ENCODE results near the gene MTPN. TPM values are rescaled to one million over a fixed set of nuclear protein-coding genes. Genes with fewer than 3 reads are reported as not detected.
A peak's percentile ranks its signal among the peaks of the same experiment; 100 is the strongest.

Gene MTPN
- total RNA-seq, 1 donor from 2014 or later = 72.9 TPM

- no peak for ATAC-seq
- DNase-seq (ENCODE audit: missing footprints) = no peak
- intact Hi-C loops (cut with DNase I) = no loop called here
Measured at GRCh38 chr7:135936497-135937217, 40.5 kb downstream of the MTPN start.

- ATAC-seq (no peak), DNase-seq (ENCODE audit: missing footprints) (no peak)
- intact Hi-C loops (cut with DNase I) = loop anchor here (5.0 kb wide), 1 partner anchor 43 kb away; the partner anchor contains the start of gene MTPN
Measured at GRCh38 chr7:135934651-135935050, 42.5 kb downstream of the MTPN start.

GRCh38 chr7:135933509-135934188 lies 43.5 kb downstream of the MTPN start:
- no peak for ATAC-seq
- intact Hi-C loops (cut with DNase I) = loop anchor here (5.0 kb wide), 1 partner anchor 44 kb away; the partner anchor contains the start of gene MTPN

GRCh38 chr7:135932131-135932530 lies 45.0 kb downstream of the MTPN start:
- intact Hi-C loops (cut with DNase I) = loop anchor here (5.0 kb wide), 1 partner anchor 45 kb away; the partner anchor contains the start of gene MTPN
- DNase-seq (ENCODE audit: missing footprints) (no peak), ATAC-seq (no peak)

More at GRCh38 chr7:135933509-135934188, 43.5 kb downstream of the MTPN start:
- no peak for DNase-seq (ENCODE audit: missing footprints)

- ATAC-seq (peak; percentile 81), DNase-seq (ENCODE audit: missing footprints) (no peak)
- intact Hi-C loops (cut with DNase I) = loop anchor here (2.0 to 5.0 kb wide), 2 partner anchors 16 to 46 kb away; partner anchors contain the start of gene MTPN
Measured at GRCh38 chr7:135930565-135931461, 46.3 kb downstream of the MTPN start.

GRCh38 chr7:135929722-135930141 lies 47.4 kb downstream of the MTPN start:
- intact Hi-C loops (cut with DNase I) = loop anchor here (2.0 to 5.0 kb wide), 2 partner anchors 15 to 48 kb away; partner anchors contain the start of gene MTPN
- no peak for DNase-seq (ENCODE audit: missing footprints)
- no peak for ATAC-seq

- no peak for DNase-seq (ENCODE audit: missing footprints)
Measured at GRCh38 chr7:135929249-135929648, 47.9 kb downstream of the MTPN start.

GRCh38 chr7:135928136-135928535 lies 49.0 kb downstream of the MTPN start:
- intact Hi-C loops (cut with DNase I) = no loop called here
- DNase-seq (ENCODE audit: missing footprints) (no peak), ATAC-seq (no peak)

More at GRCh38 chr7:135929249-135929648, 47.9 kb downstream of the MTPN start:
- ATAC-seq = no peak
- intact Hi-C loops (cut with DNase I) = no loop called here

GRCh38 chr7:135925210-135925609 lies 51.9 kb downstream of the MTPN start:
- intact Hi-C loops (cut with DNase I) = no loop called here
- ATAC-seq (no peak), DNase-seq (ENCODE audit: missing footprints) (no peak)

- intact Hi-C loops (cut with DNase I) = no loop called here
- no peak for ATAC-seq
- DNase-seq (ENCODE audit: missing footprints) = no peak
Measured at GRCh38 chr7:135924302-135924701, 52.9 kb downstream of the MTPN start.

GRCh38 chr7:135922263-135922662 lies 54.9 kb downstream of the MTPN start:
- intact Hi-C loops (cut with DNase I) = no loop called here
- ATAC-seq (no peak), DNase-seq (ENCODE audit: missing footprints) (no peak)

GRCh38 chr7:135920478-135920877 lies 56.7 kb downstream of the MTPN start:
- ATAC-seq = no peak
- no peak for DNase-seq (ENCODE audit: missing footprints)
- intact Hi-C loops (cut with DNase I) = no loop called here

- intact Hi-C loops (cut with DNase I) = no loop called here
- ATAC-seq (no peak), DNase-seq (ENCODE audit: missing footprints) (no peak)
Measured at GRCh38 chr7:135919071-135919841, 57.9 kb downstream of the MTPN start.

- ATAC-seq = no peak
- intact Hi-C loops (cut with DNase I) = no loop called here
- no peak for DNase-seq (ENCODE audit: missing footprints)
Measured at GRCh38 chr7:135918134-135918533, 59.0 kb downstream of the MTPN start.

- ATAC-seq (no peak), DNase-seq (ENCODE audit: missing footprints) (no peak)
- intact Hi-C loops (cut with DNase I) = no loop called here
Measured at GRCh38 chr7:135917721-135918120, 59.4 kb downstream of the MTPN start.

GRCh38 chr7:135914346-135914745 lies 62.8 kb downstream of the MTPN start:
- DNase-seq (ENCODE audit: missing footprints) = no peak
- peak; percentile 92 for ATAC-seq
- intact Hi-C loops (cut with DNase I) = loop anchor here (2.0 kb wide), 1 partner anchor 16 kb away; no protein-coding TSS in a partner anchor

- no peak for ATAC-seq
- DNase-seq (ENCODE audit: missing footprints) = no peak
- intact Hi-C loops (cut with DNase I) = no loop called here
Measured at GRCh38 chr7:135913404-135913803, 63.8 kb downstream of the MTPN start.

- DNase-seq (ENCODE audit: missing footprints) (no peak), ATAC-seq (peak; percentile 27)
- intact Hi-C loops (cut with DNase I) = no loop called here
Measured at GRCh38 chr7:135911099-135911498, 66.1 kb downstream of the MTPN start.
